OCI-LY3 (cell line): ENCODE data around the gene PCA3.

ENCODE experiments used
- H2AFZ ChIP-seq: fragments of 200-600, 300-600 bp; shearing (Covaris generic); 2 replicates; pipeline ENCODE4 v1.6.0; 2014; ENCODE audit warnings: antibody characterized with exemption, low read depth, low read length
- H3K27ac ChIP-seq: fragments of 200-600, 300-600 bp; sonication (generic); 2 replicates; pipeline ENCODE4 v1.5.1; 2014; ENCODE audit warnings: mild to moderate bottlenecking, low read length, moderate library complexity, mixed read lengths
- H3K27me3 ChIP-seq: fragments of 200-600, 300-600 bp; sonication (generic); 2 replicates; pipeline ENCODE4 v1.6.1; 2014; ENCODE audit warnings: low read depth, low read length, mixed read lengths
- H3K36me3 ChIP-seq: fragments of 200-600, 300-600 bp; sonication (generic); replicated peaks from 2 replicates; pipeline ENCODE3; 2014; ENCODE audit warnings: low read depth, low read length, mixed read lengths
- H3K4me1 ChIP-seq: fragments of 300-600, 200-600 bp; sonication (generic); 2 replicates; pipeline ENCODE4 v1.6.1; 2014; ENCODE audit warnings: low read length, mixed read lengths
- H3K4me2 ChIP-seq: fragments of 200-600, 300-600 bp; sonication (generic); 2 replicates; pipeline ENCODE4 v1.6.1; 2014; ENCODE audit warnings: low read length, mixed read lengths
- H3K4me3 ChIP-seq: fragments of 300-600, 200-600 bp; sonication (generic); 2 replicates; pipeline ENCODE4 v1.5.1; 2014; ENCODE audit warnings: antibody characterized with exemption, mild to moderate bottlenecking, low read length, moderate library complexity
- H3K79me2 ChIP-seq: fragments of 300-600, 200-600 bp; shearing (Covaris generic); 2 replicates; pipeline ENCODE4 v1.6.1; 2014; ENCODE audit warnings: mild to moderate bottlenecking, low read length, mixed read lengths
- H3K9ac ChIP-seq: fragments of 300-600, 200-600 bp; shearing (Covaris generic); 2 replicates; pipeline ENCODE4 v1.6.0; 2014; ENCODE audit warnings: mild to moderate bottlenecking, low read length, moderate library complexity
- H3K9me3 ChIP-seq: fragments of 200-600, 300-600 bp; shearing (Covaris generic); 2 replicates; pipeline ENCODE4 v1.6.1; 2014; ENCODE audit warnings: low read length, mixed read lengths; ENCODE audit not compliant: insufficient read depth
- H4K20me1 ChIP-seq: fragments of 200-600, 300-600 bp; sonication (generic); 2 replicates; pipeline ENCODE4 v1.6.1; 2016; ENCODE audit warnings: low read length, mixed read lengths; ENCODE audit not compliant: insufficient read depth
- CTCF ChIP-seq: fragments of 200-600, 300-600 bp; sonication (generic); IDR thresholded peaks from 2 replicates; pipeline ENCODE4 v1.5.1; 2014; ENCODE audit warnings: antibody characterized with exemption, low read length, low read depth
- EZH2phosphoT487 ChIP-seq: fragments of 200-600 bp; shearing (Covaris generic); IDR thresholded peaks from 2 replicates; pipeline ENCODE4 v1.6.1; 2018; ENCODE audit warnings: antibody characterized with exemption, mixed run types, low read depth

The PCA3 gene

GRCh38 chr9:76764138-76764537 is at the start of gene PCA3:
Gene PCA3, plus strand, starts transcription at chr9:76764438.
- H3K27ac ChIP-seq, result no peak within 1 kb of the TSS
- TF ChIP-seq EZH2phosphoT487, result no peak
- TF ChIP-seq CTCF, result no peak
- H3K9ac ChIP-seq, result no peak within 1 kb of the TSS
- H4K20me1 ChIP-seq, result no peaks in the 10 kb centered on the region
- H3K4me1 ChIP-seq, result peaks cover 10% of the 10 kb centered on the region
- no peak within 1 kb of the TSS for H2AFZ ChIP-seq
- no peaks in the 10 kb centered on the region for H3K79me2 ChIP-seq
- no peaks in the 10 kb centered on the region for H3K36me3 ChIP-seq
- peaks cover 2% of the 10 kb centered on the region for H3K27me3 ChIP-seq
- no peak within 1 kb of the TSS for H3K4me3 ChIP-seq
- no peak within 1 kb of the TSS for H3K4me2 ChIP-seq
- H3K9me3 ChIP-seq, result no peaks in the 10 kb centered on the region

GRCh38 chr9:76716085-76716672 is 48.1 kb upstream of the PCA3 start:
- Histone ChIP-seq H3K27ac (no peak overlapping the region), H3K9me3 (no peaks in the 10 kb centered on the region), H3K79me2 (no peaks in the 10 kb centered on the region), H3K4me1 (no peaks in the 10 kb centered on the region), H3K36me3 (no peaks in the 10 kb centered on the region), H2AFZ (no peak overlapping the region), H4K20me1 (no peaks in the 10 kb centered on the region), H3K9ac (no peak overlapping the region), H3K27me3 (peaks cover 12% of the 10 kb centered on the region), H3K4me3 (no peak overlapping the region), H3K4me2 (no peak overlapping the region)
- TF ChIP-seq CTCF (no peak), EZH2phosphoT487 (no peak)

GRCh38 chr9:76717176-76717575 is 47.1 kb upstream of the PCA3 start:
- Histone ChIP-seq H3K4me2 (no peak overlapping the region), H3K4me3 (no peak overlapping the region), H2AFZ (no peak overlapping the region), H3K79me2 (no peaks in the 10 kb centered on the region), H3K9ac (no peak overlapping the region), H4K20me1 (no peaks in the 10 kb centered on the region), H3K27me3 (peaks cover 12% of the 10 kb centered on the region), H3K4me1 (no peaks in the 10 kb centered on the region), H3K36me3 (no peaks in the 10 kb centered on the region), H3K27ac (no peak overlapping the region), H3K9me3 (no peaks in the 10 kb centered on the region)
- no peak for TF ChIP-seq CTCF
- no peak for TF ChIP-seq EZH2phosphoT487

- H3K4me2 ChIP-seq, result no peak overlapping the region
- H3K27ac ChIP-seq, result no peak overlapping the region
- no peaks in the 10 kb centered on the region for H4K20me1 ChIP-seq
- H3K79me2 ChIP-seq, result no peaks in the 10 kb centered on the region
- no peak overlapping the region for H3K9ac ChIP-seq
- H3K4me1 ChIP-seq, result no peaks in the 10 kb centered on the region
- TF ChIP-seq CTCF, result no peak
- TF ChIP-seq EZH2phosphoT487, result no peak
- no peak overlapping the region for H2AFZ ChIP-seq
- no peaks in the 10 kb centered on the region for H3K36me3 ChIP-seq
- no peak overlapping the region for H3K4me3 ChIP-seq
- no peaks in the 10 kb centered on the region for H3K9me3 ChIP-seq
- peaks cover 12% of the 10 kb centered on the region for H3K27me3 ChIP-seq
Measured at GRCh38 chr9:76717613-76718012, 46.6 kb upstream of the PCA3 start.
